GM19438 (cell line): ENCODE results near the gene SLC9B1.
"Not testable (repeated sequence)": the region's sequence is repeated elsewhere in the genome, so short reads cannot be mapped to it uniquely, and the experiment has no call there.

ENCODE experiments used
- ATAC-seq: cut with Tn5 transposase; IDR thresholded peaks from one replicate; pipeline ENCODE4 v1.9.1; 2021; ENCODE audit warnings: low read depth; ENCODE audit not compliant: unreplicated experiment

Gene SLC9B1

GRCh38 chr4:102878901-102879300 is 140.6 kb downstream of the SLC9B1 start:
- ATAC-seq: no peak

- not testable (repeated sequence) for ATAC-seq
Measured at GRCh38 chr4:102878349-102878748, 141.2 kb downstream of the SLC9B1 start.

GRCh38 chr4:102877477-102878106 is 141.9 kb downstream of the SLC9B1 start:
- ATAC-seq: not testable (repeated sequence)

DNA sequence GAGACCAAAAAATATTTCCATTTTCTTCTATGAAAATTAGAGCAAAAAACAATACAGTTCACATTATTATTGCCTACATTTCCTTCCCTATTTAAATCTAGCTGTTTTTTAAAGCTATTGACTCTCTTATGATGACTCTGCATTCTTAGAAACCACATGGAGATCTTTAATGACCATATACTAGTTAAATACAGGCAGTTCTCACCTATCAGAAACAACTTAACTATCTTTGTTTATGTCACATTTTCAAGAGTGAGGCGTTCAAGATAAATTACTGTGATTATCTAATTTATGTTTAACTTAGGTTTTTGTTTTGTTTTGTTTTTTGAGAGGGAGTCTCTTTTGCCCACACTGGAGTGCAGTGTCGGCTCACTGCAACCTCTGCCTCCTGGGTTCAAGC is 147.7 kb downstream of the SLC9B1 start:
- no peak for ATAC-seq

DNA sequence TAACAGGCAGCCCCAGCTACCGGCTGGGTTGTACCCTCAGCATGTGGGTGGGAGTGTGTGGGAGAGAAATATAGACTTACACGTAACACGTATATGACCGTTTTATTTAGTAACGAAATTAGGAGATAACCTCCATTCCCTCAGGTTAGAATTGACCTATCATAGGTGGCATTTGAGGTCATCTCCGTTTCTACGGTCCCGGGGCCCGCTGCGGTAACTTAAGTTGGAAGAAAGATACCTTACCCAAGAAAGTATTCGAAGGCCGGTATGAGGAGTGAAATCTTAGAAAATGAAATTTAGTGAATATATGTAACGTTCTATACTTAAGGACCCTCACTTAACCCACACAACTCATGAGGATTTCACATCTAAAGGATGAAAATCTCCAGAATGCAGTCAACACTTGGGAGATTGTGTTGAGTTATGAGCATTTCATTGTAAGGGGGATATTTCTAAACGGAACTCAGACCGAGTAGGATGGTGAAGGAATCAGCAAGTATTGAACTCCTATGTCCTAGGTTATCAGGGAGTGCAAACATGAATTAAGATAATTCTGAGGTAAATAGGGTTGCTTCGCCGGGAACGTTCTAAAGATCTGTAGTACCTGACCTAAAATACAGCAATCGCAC is 149.8 kb downstream of the SLC9B1 start:
- ATAC-seq: peak; percentile 34

GRCh38 chr4:102868781-102869568 is 150.5 kb downstream of the SLC9B1 start, which contains the start of gene CISD2:
TSS of gene CISD2 (plus strand) at chr4:102868992. CDS start at chr4:102869085, 93 bp downstream.
- ATAC-seq: peak; percentile 78

DNA sequence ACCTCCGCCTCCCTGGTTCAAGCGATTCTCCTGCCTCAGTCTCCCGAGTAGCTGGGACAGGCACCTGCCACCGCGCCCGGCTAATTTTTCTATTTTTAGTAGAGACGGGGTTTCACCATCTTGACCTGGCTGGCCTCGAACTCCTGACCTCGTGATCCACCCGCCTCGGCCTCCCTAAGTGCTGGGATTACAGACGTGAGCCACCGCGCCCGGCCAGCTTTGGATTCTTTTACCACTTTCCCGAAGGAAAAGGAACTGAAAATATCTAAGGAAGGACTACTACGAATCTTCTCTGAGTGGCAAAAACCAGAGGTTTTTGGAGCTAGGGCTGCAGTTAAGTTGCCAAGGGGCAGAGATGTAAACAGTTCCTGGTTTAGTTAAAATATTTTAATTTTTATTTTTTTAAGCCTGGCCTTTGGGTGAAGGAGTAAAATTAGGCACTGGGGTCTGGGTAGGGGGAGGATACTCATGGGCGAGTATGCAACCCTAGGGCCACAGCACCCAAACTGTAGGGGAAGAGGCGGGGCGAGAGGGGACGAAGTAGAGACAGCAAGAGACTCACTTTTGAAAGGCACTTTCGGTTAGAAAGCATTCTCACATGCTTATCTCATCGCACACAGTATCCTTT is 151.2 kb downstream of the SLC9B1 start:
- ATAC-seq: peak; percentile 46

DNA sequence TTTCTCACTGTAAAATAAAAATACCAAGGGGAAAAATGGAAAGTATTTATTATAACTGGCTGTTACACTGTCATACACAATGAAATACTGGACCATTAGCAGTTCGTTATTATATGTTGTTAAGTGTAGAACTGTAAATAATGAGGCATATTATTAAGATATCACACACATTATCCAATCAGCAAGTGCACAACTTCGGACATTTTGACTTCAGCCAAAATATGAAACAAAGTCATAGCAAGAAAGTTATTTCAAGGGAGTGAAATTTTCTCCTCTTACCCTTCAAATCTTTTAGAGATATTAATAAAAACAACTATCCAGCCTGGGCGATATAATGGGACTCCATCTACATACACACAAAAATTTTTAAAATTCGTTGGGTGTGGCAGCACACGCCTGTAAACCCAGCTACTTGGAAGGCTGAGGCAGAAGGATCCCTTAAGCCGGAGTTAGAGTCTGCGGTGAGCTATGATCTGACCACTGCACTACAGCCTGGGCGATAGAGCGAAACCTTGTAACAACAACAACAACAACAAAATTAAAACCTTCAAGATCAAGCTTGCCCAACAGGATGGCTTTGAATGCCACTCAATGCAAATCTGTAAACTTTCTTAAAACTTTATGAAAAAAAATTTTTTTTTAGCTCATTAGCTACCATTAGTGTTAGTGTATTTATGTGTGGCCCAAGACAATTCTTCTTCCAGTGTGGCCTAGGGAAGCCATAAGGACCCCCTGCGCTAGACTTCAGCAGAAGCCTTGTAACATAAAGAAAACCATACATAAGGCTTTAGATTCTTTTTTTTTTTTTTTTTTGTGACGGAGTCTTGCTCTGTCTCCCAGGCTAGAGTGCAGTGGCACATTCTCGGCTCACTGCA is 152.0 kb downstream of the SLC9B1 start:
- ATAC-seq: no peak

GRCh38 chr4:102865327-102865726 is 154.2 kb downstream of the SLC9B1 start:
- ATAC-seq: not testable (repeated sequence)

GRCh38 chr4:102862747-102863146 is 156.8 kb downstream of the SLC9B1 start:
- ATAC-seq: no peak

GRCh38 chr4:102862016-102862415 is 157.5 kb downstream of the SLC9B1 start:
- no peak for ATAC-seq

DNA sequence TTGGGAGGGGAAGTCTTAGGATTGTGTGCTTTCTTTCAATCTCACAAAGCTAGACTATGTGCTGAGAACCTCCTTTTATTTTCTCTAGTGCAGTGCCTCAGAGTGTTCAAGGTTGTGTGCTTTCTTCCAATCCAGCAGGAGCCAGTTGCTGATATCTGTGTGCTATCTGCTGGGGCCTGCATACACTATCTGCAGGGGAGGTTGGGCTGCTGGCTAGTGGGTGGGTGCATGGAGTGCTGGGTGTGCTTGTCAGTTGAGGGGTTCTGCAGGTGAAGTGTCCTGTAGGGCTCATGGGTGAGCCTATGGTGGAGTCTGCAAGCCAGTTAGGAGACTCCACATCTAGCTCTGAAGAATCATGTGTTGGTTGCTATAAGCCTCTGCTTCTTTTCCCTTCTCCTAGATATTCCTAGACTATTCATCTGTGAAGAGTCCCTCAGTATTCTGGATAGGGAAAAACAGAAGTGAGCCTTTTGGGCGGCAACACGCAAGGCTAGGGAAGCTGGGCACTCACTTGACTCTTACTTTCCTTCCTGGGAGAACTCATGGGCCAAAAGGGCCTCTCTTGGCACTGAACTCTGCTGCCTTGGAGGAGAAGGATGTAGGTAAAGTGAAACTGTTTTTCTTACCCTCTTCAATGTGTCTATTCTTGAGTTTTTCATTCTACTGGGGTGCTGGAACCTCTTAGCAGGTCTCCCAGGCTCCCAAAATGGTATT is 158.7 kb downstream of the SLC9B1 start:
- ATAC-seq: no peak

DNA sequence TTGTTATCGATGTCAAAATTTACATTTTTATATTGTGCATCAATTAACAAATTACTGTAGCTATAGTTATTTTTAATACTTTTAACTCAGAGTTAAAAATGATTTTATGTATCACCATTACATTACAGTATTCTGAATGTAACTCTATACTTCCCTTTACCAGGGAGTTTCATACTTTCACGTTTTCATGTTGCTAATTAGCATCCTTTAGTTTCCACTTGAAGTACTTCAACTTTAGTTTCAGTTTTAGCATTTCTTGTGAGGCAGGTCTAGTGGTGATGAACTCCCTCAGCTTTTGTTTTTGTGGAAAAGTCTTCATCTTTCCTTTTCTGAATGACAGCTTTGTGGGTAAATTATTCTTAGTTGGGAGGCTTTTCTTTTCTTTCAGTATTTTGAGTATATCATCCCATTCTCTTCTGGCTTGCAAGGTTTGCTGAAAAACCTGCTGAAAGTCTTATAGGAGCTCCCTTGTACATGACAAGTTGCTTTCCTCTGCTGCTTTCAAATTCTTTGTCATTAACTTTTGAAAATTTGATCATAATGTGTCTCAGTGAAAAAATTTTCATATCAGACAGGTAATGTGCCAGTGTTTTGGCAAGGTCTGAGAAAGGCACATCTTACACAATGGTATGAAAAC is 160.6 kb downstream of the SLC9B1 start:
- ATAC-seq: no peak
